Mesendoderm (in vitro differentiated cells): ENCODE data around the gene CBFB.

Experiments used
- DNase-seq: peaks from one replicate; pipeline ENCODE4 v3.0.0; 2013
- H2AK5ac ChIP-seq: 2 replicates; pipeline ENCODE4 v1.6.1; 2013; ENCODE audit warnings: low read length, inconsistent platforms
- H2BK120ac ChIP-seq: 2 replicates; pipeline ENCODE4 v1.6.1; 2013; ENCODE audit warnings: low read depth, mild to moderate bottlenecking, low read length, moderate library complexity, mixed read lengths
- H2BK15ac ChIP-seq: replicated peaks from 2 replicates; pipeline ENCODE4 v1.6.1; 2013; ENCODE audit warnings: low read depth, mild to moderate bottlenecking, moderate library complexity
- H2BK5ac ChIP-seq: 2 replicates; pipeline ENCODE4 v1.6.1; 2013; ENCODE audit warnings: low read length, inconsistent platforms
- H3K18ac ChIP-seq: 2 replicates; pipeline ENCODE4 v1.6.1; 2013; ENCODE audit warnings: mild to moderate bottlenecking, low read length, mixed read lengths
- H3K23ac ChIP-seq: one replicate; pipeline ENCODE4 v1.6.1; 2013; ENCODE audit warnings: low read length
- H3K27ac ChIP-seq: 2 replicates; pipeline ENCODE4 v1.5.1; 2013; ENCODE audit warnings: low read depth, mild to moderate bottlenecking, inconsistent platforms, low read length, moderate library complexity
- H3K27me3 ChIP-seq: 2 replicates; pipeline ENCODE4 v1.6.1; 2013; ENCODE audit warnings: low read length, control low read depth, mild to moderate bottlenecking, inconsistent platforms; ENCODE audit not compliant: insufficient read depth, poor library complexity
- H3K36me3 ChIP-seq: 2 replicates; pipeline ENCODE4 v1.6.1; 2013; ENCODE audit warnings: low read length, inconsistent platforms; ENCODE audit not compliant: control insufficient read depth, insufficient read depth
- H3K4ac ChIP-seq: one replicate; pipeline ENCODE4 v1.6.1; 2013; ENCODE audit warnings: low read depth, mild to moderate bottlenecking, low read length, moderate library complexity
- H3K4me1 ChIP-seq: 2 replicates; pipeline ENCODE4 v1.6.1; 2013; ENCODE audit warnings: low read depth, low read length, inconsistent platforms; ENCODE audit not compliant: control insufficient read depth
- H3K4me2 ChIP-seq: 2 replicates; pipeline ENCODE4 v1.6.1; 2013; ENCODE audit warnings: low read length
- H3K4me3 ChIP-seq: 2 replicates; pipeline ENCODE4 v1.5.1; 2013; ENCODE audit warnings: mild to moderate bottlenecking, low read length
- H3K56ac ChIP-seq: one replicate; pipeline ENCODE4 v1.6.1; 2013; ENCODE audit warnings: low read length
- H3K79me1 ChIP-seq: 2 replicates; pipeline ENCODE4 v1.6.1; 2013; ENCODE audit warnings: low read length, inconsistent platforms
- H3K79me2 ChIP-seq: 2 replicates; pipeline ENCODE4 v1.6.1; 2013; ENCODE audit warnings: mild to moderate bottlenecking, low read length; ENCODE audit not compliant: control insufficient read depth, insufficient read depth
- H3K9ac ChIP-seq: 2 replicates; pipeline ENCODE4 v1.6.1; 2013; ENCODE audit warnings: low read length, inconsistent platforms
- H4K5ac ChIP-seq: one replicate; pipeline ENCODE4 v1.6.1; 2013; ENCODE audit warnings: low read length
- H4K8ac ChIP-seq: one replicate; pipeline ENCODE4 v1.6.1; 2013; ENCODE audit warnings: low read depth, mild to moderate bottlenecking, control low read depth, low read length, moderate library complexity
- WGBS: extraction: QIAGEN DNeasy Blood & Tissue Kit; methylation state at CpG from one replicate; pipeline ENCODE4 v1.1.7; 2013; ENCODE audit warnings: low lambda C conversion rate, missing lambda C conversion rate; ENCODE audit not compliant: insufficient coverage; ENCODE audit errors: extremely low coverage; 5-methylcytosine and 5-hydroxymethylcytosine counted together

The CBFB gene

DNA sequence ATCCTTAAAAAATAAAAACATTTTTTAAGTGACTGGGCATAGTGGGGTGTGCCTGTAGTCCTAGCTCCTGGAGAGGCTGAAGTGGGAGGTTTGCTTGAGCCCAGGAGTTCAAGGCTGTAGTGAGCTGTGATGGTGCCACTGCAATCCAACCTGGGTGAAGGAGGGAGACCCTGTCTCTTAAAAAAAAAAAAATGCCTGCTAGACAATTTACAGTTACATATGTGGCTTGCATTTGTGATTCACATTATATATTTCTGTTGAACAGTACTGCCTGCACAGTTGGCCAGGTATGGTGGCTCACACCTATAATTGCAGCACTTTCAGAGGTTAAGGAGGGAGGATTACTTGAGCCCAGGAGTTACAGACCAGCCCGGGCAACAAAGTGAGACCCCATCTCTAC is 23.4 kb downstream of the CBFB start:
- Histone ChIP-seq H3K4me2 (no peak overlapping the region), H3K4me1 (no peaks in the 10 kb centered on the region), H3K23ac (no peak overlapping the region), H3K9ac (no peak overlapping the region), H3K27ac (no peak overlapping the region), H3K4ac (no peak overlapping the region), H2BK15ac (no peak overlapping the region), H4K5ac (no peak overlapping the region), H2AK5ac (no peak overlapping the region), H3K56ac (no peak overlapping the region), H3K79me1 (peaks cover 11% of the 10 kb centered on the region), H4K8ac (no peak overlapping the region), H2BK5ac (no peak overlapping the region), H3K18ac (no peak overlapping the region), H3K36me3 (no peaks in the 10 kb centered on the region), H2BK120ac (no peak overlapping the region), H3K27me3 (no peaks in the 10 kb centered on the region), H3K4me3 (no peak overlapping the region), H3K79me2 (peaks cover 8% of the 10 kb centered on the region)
- WGBS, result no CpG with 5 or more reads among the region's 1 CpG
- no peak for DNase-seq

DNA sequence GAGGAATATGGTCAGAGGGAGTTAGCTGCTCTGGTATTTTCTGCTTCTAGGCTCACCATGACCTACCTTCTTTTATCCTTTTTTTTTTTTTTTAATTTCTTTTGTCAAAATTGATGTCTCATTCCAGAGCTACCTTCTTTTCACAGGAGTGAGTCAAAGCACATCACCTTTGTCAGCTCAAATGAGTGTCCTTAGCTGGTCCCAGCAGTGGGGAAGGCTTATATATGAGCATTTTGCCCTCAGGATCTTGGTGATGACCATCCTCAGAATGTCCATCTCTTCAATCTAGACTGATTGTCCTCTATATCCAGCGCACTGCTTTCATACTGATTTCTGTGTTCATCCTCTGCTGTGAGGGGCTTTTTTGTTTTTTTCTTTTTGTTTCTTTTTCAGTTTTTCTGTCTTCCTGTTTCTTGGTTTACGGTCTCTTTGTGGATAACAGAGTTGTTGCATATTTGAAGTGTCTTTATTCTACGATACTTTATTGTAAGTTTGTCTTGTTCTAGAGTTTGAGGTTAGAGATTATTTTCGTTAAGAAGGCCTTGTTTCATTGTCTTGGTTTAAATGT is 24.9 kb downstream of the CBFB start:
- no peak overlapping the region for H2AK5ac ChIP-seq
- no peak overlapping the region for H3K27ac ChIP-seq
- H3K36me3 ChIP-seq, result no peaks in the 10 kb centered on the region
- H2BK5ac ChIP-seq, result no peak overlapping the region
- H3K4me2 ChIP-seq, result no peak overlapping the region
- H3K56ac ChIP-seq, result no peak overlapping the region
- no peak overlapping the region for H4K5ac ChIP-seq
- H3K9ac ChIP-seq, result no peak overlapping the region
- no peak overlapping the region for H2BK15ac ChIP-seq
- H2BK120ac ChIP-seq, result no peak overlapping the region
- no peak overlapping the region for H3K23ac ChIP-seq
- no peak overlapping the region for H3K4ac ChIP-seq
- no CpG with 5 or more reads among the region's 4 CpGs for WGBS
- H3K79me2 ChIP-seq, result peaks cover 8% of the 10 kb centered on the region
- no peaks in the 10 kb centered on the region for H3K27me3 ChIP-seq
- H3K4me1 ChIP-seq, result no peaks in the 10 kb centered on the region
- DNase-seq, result no peak
- H3K4me3 ChIP-seq, result no peak overlapping the region
- no peak overlapping the region for H4K8ac ChIP-seq
- H3K79me1 ChIP-seq, result peaks cover 11% of the 10 kb centered on the region
- no peak overlapping the region for H3K18ac ChIP-seq

DNA sequence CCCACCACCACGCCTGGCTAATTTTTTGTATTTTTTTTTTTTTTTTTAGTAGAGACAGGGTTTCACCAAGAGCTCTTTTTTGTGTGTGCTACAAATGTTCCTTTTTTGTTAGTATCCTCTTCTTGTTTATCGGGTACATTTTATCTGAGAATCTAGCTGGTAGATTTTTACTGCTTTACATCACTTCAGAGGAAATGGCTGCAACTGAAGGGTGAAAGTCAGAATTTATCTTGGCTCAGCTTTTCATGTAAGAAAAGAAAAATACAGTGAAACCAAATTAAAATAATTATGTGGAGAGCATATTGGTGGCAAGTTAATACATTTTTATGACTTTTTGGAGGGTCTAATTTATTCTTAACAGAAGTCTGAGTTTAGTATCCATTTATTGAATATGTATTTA is 26.0 kb downstream of the CBFB start:
- Histone ChIP-seq H3K4me1 (no peaks in the 10 kb centered on the region), H4K5ac (no peak overlapping the region), H3K79me2 (peaks cover 8% of the 10 kb centered on the region), H3K23ac (no peak overlapping the region), H2BK5ac (no peak overlapping the region), H3K4me2 (no peak overlapping the region), H3K4me3 (no peak overlapping the region), H3K4ac (no peak overlapping the region), H3K56ac (no peak overlapping the region), H3K9ac (no peak overlapping the region), H3K27ac (no peak overlapping the region), H2BK15ac (no peak overlapping the region), H3K36me3 (no peaks in the 10 kb centered on the region), H3K79me1 (peaks cover 11% of the 10 kb centered on the region), H3K18ac (no peak overlapping the region), H4K8ac (no peak overlapping the region), H2AK5ac (no peak overlapping the region), H3K27me3 (no peaks in the 10 kb centered on the region), H2BK120ac (no peak overlapping the region)
- no CpG with 5 or more reads among the region's 2 CpGs for WGBS
- no peak for DNase-seq

DNA sequence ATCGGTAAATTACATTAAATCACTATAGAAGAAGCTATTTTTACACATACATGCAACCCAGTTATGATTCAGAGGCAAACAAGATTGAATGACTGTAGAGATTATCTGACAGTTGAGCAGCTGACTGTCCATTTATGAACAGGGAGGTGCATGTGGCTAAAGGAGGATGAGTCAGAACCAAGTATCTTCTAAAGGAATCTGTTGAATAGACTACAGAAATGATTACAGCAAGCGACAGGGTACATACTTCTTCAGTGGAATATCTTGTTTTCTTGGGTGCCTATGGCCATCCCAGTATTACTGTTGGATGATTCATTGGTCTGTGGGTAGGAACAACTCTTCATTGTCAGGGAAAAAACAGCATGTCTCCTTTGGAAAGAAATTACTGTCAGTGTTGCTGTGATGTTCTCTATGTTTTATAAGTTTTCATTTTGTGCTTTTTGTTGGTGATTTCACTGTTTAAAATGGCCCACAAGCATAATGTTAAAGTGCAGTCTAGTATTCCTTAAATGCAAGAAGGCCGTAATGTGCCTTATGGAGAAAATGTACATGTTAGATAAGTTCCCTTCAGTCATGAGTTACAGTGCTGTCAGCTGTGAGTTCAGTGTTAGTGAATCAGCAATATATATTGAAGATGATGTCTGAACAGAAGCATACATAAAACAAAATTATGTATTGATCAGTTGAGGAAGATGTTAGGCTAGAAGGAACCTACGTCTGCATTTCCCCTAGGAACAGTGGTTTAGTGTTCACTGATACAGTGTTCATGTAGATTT is 27.0 kb downstream of the CBFB start:
- no peak for DNase-seq
- no peak overlapping the region for H3K23ac ChIP-seq
- no peaks in the 10 kb centered on the region for H3K4me1 ChIP-seq
- no peak overlapping the region for H3K4me2 ChIP-seq
- peaks cover 8% of the 10 kb centered on the region for H3K79me2 ChIP-seq
- H3K56ac ChIP-seq, result no peak overlapping the region
- H2BK5ac ChIP-seq, result no peak overlapping the region
- H3K36me3 ChIP-seq, result no peaks in the 10 kb centered on the region
- H4K8ac ChIP-seq, result no peak overlapping the region
- H2BK15ac ChIP-seq, result no peak overlapping the region
- no peak overlapping the region for H4K5ac ChIP-seq
- no peak overlapping the region for H3K4ac ChIP-seq
- no peak overlapping the region for H3K4me3 ChIP-seq
- H3K27me3 ChIP-seq, result no peaks in the 10 kb centered on the region
- H3K79me1 ChIP-seq, result peaks cover 11% of the 10 kb centered on the region
- WGBS, result no CpG with 5 or more reads among the region's 4 CpGs
- no peak overlapping the region for H3K9ac ChIP-seq
- H3K18ac ChIP-seq, result no peak overlapping the region
- H3K27ac ChIP-seq, result no peak overlapping the region
- H2AK5ac ChIP-seq, result no peak overlapping the region
- H2BK120ac ChIP-seq, result no peak overlapping the region

DNA sequence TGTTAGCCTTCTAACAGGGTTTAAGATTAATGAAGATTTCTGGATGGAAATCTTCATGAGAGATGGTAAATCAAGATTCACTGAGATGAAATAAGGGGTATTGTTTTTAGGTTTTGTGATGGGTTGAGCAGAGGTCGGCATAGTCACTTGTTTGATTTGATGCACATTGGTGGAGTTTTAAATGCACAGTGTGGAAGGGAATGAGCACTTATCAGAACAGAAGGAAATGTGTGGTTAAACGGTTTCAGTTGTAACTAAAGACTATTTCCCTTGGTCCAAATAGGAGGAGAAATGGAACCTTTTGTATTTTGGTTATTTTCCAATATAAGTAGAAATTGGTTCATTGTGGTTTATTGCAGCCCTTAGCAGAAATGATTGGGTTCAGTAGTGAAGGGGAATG is 34.1 kb downstream of the CBFB start:
- Histone ChIP-seq H3K4me2 (no peak overlapping the region), H3K27me3 (no peaks in the 10 kb centered on the region), H3K79me2 (no peaks in the 10 kb centered on the region), H3K27ac (no peak overlapping the region), H3K18ac (no peak overlapping the region), H4K5ac (no peak overlapping the region), H2BK120ac (no peak overlapping the region), H3K4ac (no peak overlapping the region), H3K4me1 (no peaks in the 10 kb centered on the region), H3K56ac (no peak overlapping the region), H2AK5ac (no peak overlapping the region), H3K4me3 (no peak overlapping the region), H3K9ac (no peak overlapping the region), H3K23ac (no peak overlapping the region), H2BK5ac (no peak overlapping the region), H2BK15ac (no peak overlapping the region), H4K8ac (no peak overlapping the region), H3K36me3 (peaks cover 4% of the 10 kb centered on the region), H3K79me1 (no peaks in the 10 kb centered on the region)
- DNase-seq, result no peak
- WGBS, result 100% methylated on average over 1 of the region's 2 CpGs
